HG03039 (cell line): Measurements from ENCODE around the gene AP2S1.
"Not testable (repeated sequence)": the region's sequence is repeated elsewhere in the genome, so short reads cannot be mapped to it uniquely, and the experiment has no call there.

ENCODE experiments used
- ATAC-seq: cut with Tn5 transposase; IDR thresholded peaks from one replicate; pipeline ENCODE4 v1.9.1; 2021; ENCODE audit warnings: mild to moderate bottlenecking, moderate library complexity; ENCODE audit not compliant: unreplicated experiment

AP2S1 gene

GRCh38 chr19:46809534-46810272 is 40.9 kb downstream of the AP2S1 start:
- ATAC-seq: no peak

- no peak for ATAC-seq
Measured at GRCh38 chr19:46806656-46807055, 44.0 kb downstream of the AP2S1 start.

- ATAC-seq: not testable (repeated sequence)
Measured at GRCh38 chr19:46804432-46804831, 46.2 kb downstream of the AP2S1 start.

- no peak for ATAC-seq
Measured at GRCh38 chr19:46803555-46803954, 47.1 kb downstream of the AP2S1 start.

- ATAC-seq: no peak
Measured at GRCh38 chr19:46802152-46802551, 48.5 kb downstream of the AP2S1 start.

- ATAC-seq: no peak
Measured at GRCh38 chr19:46798713-46799112, 51.9 kb downstream of the AP2S1 start.

GRCh38 chr19:46797881-46798280 is 52.8 kb downstream of the AP2S1 start:
- no peak for ATAC-seq

- no peak for ATAC-seq
Measured at GRCh38 chr19:46791944-46792343, 58.7 kb downstream of the AP2S1 start.

- ATAC-seq: no peak
Measured at GRCh38 chr19:46789371-46789770, 61.3 kb downstream of the AP2S1 start.

GRCh38 chr19:46788968-46789338 is 61.7 kb downstream of the AP2S1 start:
- ATAC-seq: no peak

- ATAC-seq: peak; percentile 46
Measured at GRCh38 chr19:46788262-46788967, 62.2 kb downstream of the AP2S1 start, which contains the start of gene SLC1A5. Gene SLC1A5 (minus strand): TSS chr19:46788594. CDS start chr19:46787965, 629 bp downstream.
